GM12801 (cell line): ENCODE data around the gene TEX28.

ENCODE experiments used
- CTCF ChIP-seq: IDR thresholded peaks from one replicate; pipeline ENCODE4 v1.5.1; 2011; ENCODE audit warnings: control low read depth; ENCODE audit not compliant: insufficient read length; ENCODE audit errors: extremely low read depth

The TEX28 gene

GRCh38 chrX:154308108-154308946 is 13.4 kb upstream of the TEX28 start:
- TF ChIP-seq CTCF = no peak

DNA sequence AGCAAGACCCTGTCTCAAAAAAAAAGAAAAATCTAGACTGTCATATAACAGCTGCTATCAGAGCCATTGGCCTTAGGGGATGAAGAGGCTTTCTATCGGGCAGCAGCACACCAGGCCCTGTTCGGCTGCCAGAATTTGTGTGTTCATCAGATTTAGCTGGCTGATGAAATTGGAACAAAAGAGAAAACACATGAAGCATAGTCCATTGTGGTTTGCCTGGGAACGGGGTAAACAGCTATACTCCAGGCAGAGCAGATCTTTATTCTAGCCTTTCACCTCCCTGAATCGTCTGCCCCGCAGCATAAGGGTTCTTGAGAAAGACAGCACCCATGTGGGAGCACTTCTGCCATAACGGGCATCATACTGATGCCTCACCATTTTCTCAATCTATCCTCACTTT is 12.3 kb upstream of the TEX28 start:
- TF ChIP-seq CTCF = no peak

DNA sequence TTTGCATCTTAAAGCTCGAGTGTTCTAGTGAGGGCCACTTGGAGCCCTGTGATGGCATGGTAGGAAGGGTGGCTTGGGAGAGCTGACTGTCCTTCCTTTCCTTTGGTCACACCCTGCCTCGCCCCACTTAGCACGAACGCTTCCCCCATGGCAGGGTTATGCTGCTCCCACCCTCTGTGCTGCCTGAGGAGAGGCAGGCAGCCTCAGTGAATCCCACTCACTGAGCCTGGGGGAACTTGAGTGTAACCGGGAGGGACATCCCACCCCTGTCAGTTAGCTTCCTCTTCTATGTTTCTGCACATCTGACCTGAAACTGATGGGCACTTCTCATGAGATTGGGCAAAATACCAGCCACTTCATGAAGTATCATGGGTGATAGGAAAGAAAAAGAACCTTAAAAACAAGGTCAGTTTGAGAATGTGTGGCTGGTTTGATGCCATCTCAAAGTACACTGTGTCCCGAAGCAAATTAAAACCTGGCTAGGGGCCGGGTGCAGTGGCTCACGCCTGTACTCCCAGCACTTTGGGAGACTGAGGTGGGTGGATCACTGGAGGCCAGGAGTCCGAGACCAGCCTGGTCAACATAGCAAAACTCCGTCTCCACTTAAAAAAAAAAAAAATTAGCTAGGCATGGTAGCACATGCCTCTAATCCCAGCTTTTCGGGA is 10.7 kb upstream of the TEX28 start:
- no peak for TF ChIP-seq CTCF

DNA sequence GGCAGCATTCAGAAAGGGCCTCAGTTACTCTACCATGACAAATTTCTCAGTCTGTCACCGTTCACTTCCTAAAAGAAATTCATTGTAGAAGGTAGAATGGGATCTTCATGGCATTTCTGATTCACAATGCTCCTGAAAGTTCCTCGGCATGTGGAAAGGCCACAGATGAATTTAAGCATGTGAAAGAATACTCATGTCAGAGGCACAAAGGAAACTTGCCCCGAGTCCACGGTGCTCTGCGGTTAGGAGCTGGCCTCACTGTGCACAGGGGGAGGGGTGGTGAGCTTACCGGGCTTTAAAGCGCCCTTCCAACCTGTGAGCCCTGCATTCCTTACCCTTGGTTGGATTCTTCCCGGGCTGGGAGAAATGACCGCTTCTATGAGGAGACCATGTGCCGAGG is 9.9 kb upstream of the TEX28 start:
- no peak for TF ChIP-seq CTCF

DNA sequence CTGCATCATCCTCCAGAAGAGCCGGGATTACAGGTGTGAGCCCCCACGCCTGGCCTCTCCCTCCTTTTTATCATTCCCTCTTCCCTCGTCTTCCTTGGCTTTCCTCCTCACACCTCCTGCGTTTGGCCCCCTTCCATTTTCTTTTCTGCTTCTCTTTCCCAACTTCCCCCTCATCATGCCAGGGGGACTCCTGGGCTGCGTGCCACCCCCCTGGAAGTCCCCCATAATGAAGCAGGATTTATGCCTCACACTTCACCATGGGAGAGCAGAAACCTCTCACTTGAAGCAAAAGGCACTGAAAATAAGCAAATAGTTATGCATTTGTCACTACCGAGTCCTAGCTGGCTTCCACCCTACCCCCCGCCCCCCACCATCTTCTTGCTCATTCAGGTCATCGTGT is 8.6 kb upstream of the TEX28 start:
- no peak for TF ChIP-seq CTCF

GRCh38 chrX:154300816-154301215 is 5.9 kb upstream of the TEX28 start:
- TF ChIP-seq CTCF = no peak

DNA sequence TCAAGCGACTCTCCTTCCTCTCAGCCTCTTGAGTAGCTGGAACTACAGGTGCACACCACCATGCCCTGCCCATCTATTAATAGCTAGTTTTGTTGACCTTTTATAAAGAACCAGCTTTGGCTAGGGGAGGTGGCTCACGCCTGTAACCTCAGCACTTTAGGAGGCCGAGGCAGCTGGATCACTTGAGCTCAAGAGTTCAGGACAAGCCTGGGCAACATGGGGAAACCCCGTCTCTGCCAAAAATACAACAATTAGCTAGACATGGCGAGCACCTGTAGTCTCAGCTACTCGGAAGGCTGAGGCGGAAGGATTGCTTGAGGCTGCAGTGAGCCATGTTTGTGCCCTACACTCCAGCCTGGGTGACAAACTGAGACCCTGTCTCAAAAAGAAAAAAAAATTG is 3.4 kb upstream of the TEX28 start:
- TF ChIP-seq CTCF = no peak
